Measurements from ENCODE around the gene SORBS1. TPM values are rescaled to one million over a fixed set of nuclear protein-coding genes. Genes with fewer than 3 reads are reported as not detected.

Gene SORBS1
- total RNA-seq, 2 experiments from 2014 or later: 0.13 to 0.70 TPM

GRCh38 chr10:95300022-95300539 lies 261.1 kb downstream of the SORBS1 start:
- ChIA-PET POLR2A (no interaction called here), CTCF (no interaction called here)
- no peak overlapping the region for H3K4me3 Mint-ChIP-seq
- H3K27ac Mint-ChIP-seq: no peak overlapping the region
- TF ChIP-seq CTCF (IDR thresholded peaks at IDR 0.05): no peak
- DNase-seq (no peak), ATAC-seq (no peak)
- intact Hi-C loops (cut with micrococcal nuclease): no loop called here
- H3K4me1 Mint-ChIP-seq (ENCODE audit: low read depth): peaks cover 3% of the 10 kb centered on the region
- H3K27me3 Mint-ChIP-seq: peaks cover 4% of the 10 kb centered on the region
- no peaks in the 10 kb centered on the region for H3K9me3 Mint-ChIP-seq
- no peaks in the 10 kb centered on the region for H3K36me3 Mint-ChIP-seq (ENCODE audit: low read depth)

- H3K27me3 Mint-ChIP-seq: peaks cover 21% of the 10 kb centered on the region
- TF ChIP-seq CTCF (IDR thresholded peaks at IDR 0.05): no peak
- H3K4me3 Mint-ChIP-seq: no peak overlapping the region
- DNase-seq (no peak), ATAC-seq (no peak)
- ChIA-PET POLR2A (no interaction called here), CTCF (no interaction called here)
- no peaks in the 10 kb centered on the region for H3K36me3 Mint-ChIP-seq (ENCODE audit: low read depth)
- intact Hi-C loops (cut with micrococcal nuclease): no loop called here
- peaks cover 7% of the 10 kb centered on the region for H3K4me1 Mint-ChIP-seq (ENCODE audit: low read depth)
- H3K27ac Mint-ChIP-seq: no peak overlapping the region
- H3K9me3 Mint-ChIP-seq: no peaks in the 10 kb centered on the region
These were observed 263.8 kb downstream of the SORBS1 start for GRCh38 chr10:95297402-95297801.

- DNase-seq: no peak
- ATAC-seq: no peak
- peaks cover 24% of the 10 kb centered on the region for H3K27me3 Mint-ChIP-seq
- peaks cover 7% of the 10 kb centered on the region for H3K4me1 Mint-ChIP-seq (ENCODE audit: low read depth)
- H3K36me3 Mint-ChIP-seq (ENCODE audit: low read depth): no peaks in the 10 kb centered on the region
- no peak overlapping the region for H3K27ac Mint-ChIP-seq
- no peaks in the 10 kb centered on the region for H3K9me3 Mint-ChIP-seq
- no peak overlapping the region for H3K4me3 Mint-ChIP-seq
- POLR2A ChIA-PET: no interaction called here
- TF ChIP-seq CTCF (IDR thresholded peaks at IDR 0.05): no peak
- intact Hi-C loops (cut with micrococcal nuclease): no loop called here
- CTCF ChIA-PET: no interaction called here
These were observed 264.4 kb downstream of the SORBS1 start for GRCh38 chr10:95296764-95297163.

- Mint-ChIP-seq H3K27me3 (peaks cover 32% of the 10 kb centered on the region), H3K36me3 (ENCODE audit: low read depth) (no peaks in the 10 kb centered on the region), H3K9me3 (no peaks in the 10 kb centered on the region), H3K27ac (peak overlapping the region; percentile 24), H3K4me1 (ENCODE audit: low read depth) (peaks cover 9% of the 10 kb centered on the region), H3K4me3 (peak overlapping the region; percentile 55)
- ChIA-PET POLR2A (interaction anchor here (0.6 to 1.2 kb wide), 2 partner anchors 66 to 176 kb away, joined by 3 read pairs; no protein-coding TSS in a partner anchor), CTCF (interaction anchor here (1.1 to 2.6 kb wide), 3 partner anchors 28 to 79 kb away, joined by 3 to 10 read pairs (median 4); no protein-coding TSS in a partner anchor)
- TF ChIP-seq CTCF (IDR thresholded peaks at IDR 0.05): no peak
- DNase-seq (peak; percentile 73), ATAC-seq (peak; percentile 79)
- intact Hi-C loops (cut with micrococcal nuclease): no loop called here
These were observed 266.0 kb downstream of the SORBS1 start for GRCh38 chr10:95295031-95295755.

DNA sequence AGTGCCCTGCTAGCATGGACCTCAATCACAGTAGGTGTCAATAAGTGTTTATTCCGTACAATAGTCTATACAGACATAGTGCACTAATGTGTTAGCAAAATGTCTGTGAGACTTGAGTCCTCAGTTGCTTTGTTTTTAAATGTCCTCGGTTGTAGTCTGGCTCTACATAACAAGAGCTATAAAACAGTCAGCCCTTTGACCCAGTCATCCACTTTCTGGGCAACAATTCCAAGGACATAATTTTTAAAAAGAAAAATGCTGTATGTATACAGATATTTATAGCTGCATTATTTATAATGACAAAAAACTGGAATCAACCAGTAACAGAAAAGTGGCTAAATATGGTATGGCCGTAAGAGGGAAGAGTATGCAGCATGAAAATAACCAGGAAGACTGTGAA lies 267.5 kb downstream of the SORBS1 start:
- CTCF ChIA-PET: interaction anchor here (1.2 to 2.6 kb wide), 2 partner anchors 70 to 80 kb away, joined by 5 to 10 read pairs; no protein-coding TSS in a partner anchor
- intact Hi-C loops (cut with micrococcal nuclease): no loop called here
- Mint-ChIP-seq H3K27me3 (peaks cover 44% of the 10 kb centered on the region), H3K27ac (no peak overlapping the region), H3K9me3 (no peaks in the 10 kb centered on the region), H3K4me3 (no peak overlapping the region), H3K36me3 (ENCODE audit: low read depth) (no peaks in the 10 kb centered on the region), H3K4me1 (ENCODE audit: low read depth) (peaks cover 12% of the 10 kb centered on the region)
- no peak for ATAC-seq
- DNase-seq: no peak
- TF ChIP-seq CTCF (IDR thresholded peaks at IDR 0.05): no peak
- POLR2A ChIA-PET: no interaction called here
